Psoas muscle (tissue), 8 donors: ENCODE results near the gene UCK2. TPM values are rescaled to one million over a fixed set of nuclear protein-coding genes. Genes with fewer than 3 reads are reported as not detected.
A peak's percentile ranks its signal among the peaks of the same experiment; 100 is the strongest.

Experiments used
- ATAC-seq, 4 donors: fragments of 200-7000 bp; cut with Tn5 transposase; one replicate each; pipeline ENCODE4 v1.9.1; 2020; ENCODE audit warnings: moderate library complexity in 3 of 4, mild to moderate bottlenecking in 2 of 4
- DNase-seq, 2 donors: peaks; one replicate each; pipeline ENCODE4 v3.0.0-alpha.2; 2020
- H3K27ac ChIP-seq: fragments of 200-600 bp; one replicate; pipeline ENCODE4 v1.8.0; 2022
- H3K27me3 ChIP-seq, 3 donors: fragments of 200-600 bp in 1 of 3; one replicate each; pipeline versions ENCODE4 v1.6.1 to v1.8.0; 2013 to 2022; ENCODE audit warnings: low read length in 2 of 3, mild to moderate bottlenecking in 2 of 3, moderate library complexity in 1 of 3; ENCODE audit not compliant: insufficient read depth in 3 of 3
- H3K36me3 ChIP-seq, 2 donors: fragments of 200-600 bp in 1 of 2; one replicate each; pipeline versions ENCODE4 v1.6.1 to v1.8.0; 2013 to 2022; ENCODE audit warnings: low read depth in 1 of 2, mild to moderate bottlenecking in 1 of 2, moderate library complexity in 1 of 2; ENCODE audit not compliant: insufficient read depth in 1 of 2
- H3K4me1 ChIP-seq: fragments of 200-600 bp; one replicate; pipeline ENCODE4 v1.8.0; 2022
- H3K4me3 ChIP-seq: fragments of 200-600 bp; one replicate; pipeline ENCODE4 v1.8.0; 2022; ENCODE audit warnings: mild to moderate bottlenecking
- H3K9me3 ChIP-seq: fragments of 200-600 bp; one replicate; pipeline ENCODE4 v1.8.0; 2022
- CTCF ChIP-seq: fragments of 200-600 bp; IDR thresholded peaks from one replicate; pipeline ENCODE4 v1.8.0; 2022; ENCODE audit warnings: antibody characterized with exemption
- WGBS, 3 donors: extraction: QIAGEN DNeasy Blood & Tissue Kit; methylation state at CpG; one replicate each; pipeline versions ENCODE4 v1.1.6 to v1.1.7; 2013; 5-methylcytosine and 5-hydroxymethylcytosine counted together
- intact Hi-C, 2 donors: fragments of 100-400 bp; cut with DNase I; formaldehyde crosslinking; loops; one replicate each; pipeline versions ENCODE4 v1.11.0 to v1.14.2; 2022
- polyA plus RNA-seq, 3 donors: library from polyadenylated mRNA; stranded (reverse); fragments of 200-250 nt; gene quantifications; one replicate each; pipeline ENCODE4 v1.2.3, GENCODE V29; 2013
- total RNA-seq, 4 donors: library from RNA; stranded (reverse); fragmentation: NEBNext Ultra II Directional in 2 of 4; extraction: Animal tissue kit (Norgen Biotek cat#: 25700) in 2 of 4; gene quantifications; one replicate each; pipeline versions ENCODE4 v1.2.1 to v1.2.4, GENCODE V29; 2021 to 2023
- donor health status: healthy with polysubstance abuse.
- donor health status: DM: no; HTN: no; CAD: no; lungs with moderate emphysema.
- donor health status: Bipolar disorder and iron deficiency.
- donor health status: healthy.
- donor health status: DM: yes; HTN: yes; CAD: no.
- donor health status: DM: no; HTN: no; CAD: no.
- donor health status: DM: no; HTN: no; CAD: no.
- donor health status: DM: yes; HTN: yes; CAD: no.

UCK2 gene
- total and polyA plus RNA-seq, 7 donors, result 14.6 to 273 (median 25.1) TPM

- no peak overlapping the region for H3K4me3 ChIP-seq
- intact Hi-C loops, result no loop called here
- H3K4me1 ChIP-seq, result peaks cover 44% of the 10 kb centered on the region
- no peak overlapping the region for H3K27ac ChIP-seq
- DNase-seq, result no peak
- ATAC-seq, result no peak
- no peaks in the 10 kb centered on the region for H3K9me3 ChIP-seq
- WGBS, 3 donors, result 53 to 55% (median 54%) methylated on average over 22 of the region's 22 CpGs
- H3K36me3 ChIP-seq, result peaks cover 0 to 29% of the 10 kb centered on the region in 2 donors
- no peaks in the 10 kb centered on the region for H3K27me3 ChIP-seq
- no peak for TF ChIP-seq CTCF
Observed at GRCh38 chr1:165900576-165901380, 73.4 kb downstream of the UCK2 start.

GRCh38 chr1:165902565-165902964 is 75.2 kb downstream of the UCK2 start:
- H3K4me3 ChIP-seq, result no peak overlapping the region
- WGBS, 3 donors, result 97 to 99% (median 98%) methylated on average over 4 of the region's 4 CpGs
- no peak for DNase-seq
- no peaks in the 10 kb centered on the region for H3K27me3 ChIP-seq
- no peaks in the 10 kb centered on the region for H3K9me3 ChIP-seq
- intact Hi-C loops, result no loop called here
- H3K27ac ChIP-seq, result no peak overlapping the region
- H3K4me1 ChIP-seq, result peaks cover 27% of the 10 kb centered on the region
- no peak for ATAC-seq
- TF ChIP-seq CTCF, result no peak
- H3K36me3 ChIP-seq, result peaks cover 2 to 47% of the 10 kb centered on the region in 2 donors

- intact Hi-C loops, result no loop called here
- Histone ChIP-seq H3K36me3 (peaks cover 6 to 58% of the 10 kb centered on the region in 2 donors), H3K4me1 (peaks cover 15% of the 10 kb centered on the region), H3K4me3 (no peak overlapping the region), H3K27me3 (no peaks in the 10 kb centered on the region), H3K9me3 (no peaks in the 10 kb centered on the region), H3K27ac (no peak overlapping the region)
- TF ChIP-seq CTCF, result no peak
- DNase-seq (no peak), ATAC-seq (peak in 1 of 4 donors; percentile 34)
- WGBS, 3 donors, result 76 to 82% (median 81%) methylated on average over 1 of the region's 1 CpG
Observed at GRCh38 chr1:165903672-165904071, 76.3 kb downstream of the UCK2 start.

- TF ChIP-seq CTCF, result no peak
- no peak for DNase-seq
- intact Hi-C loops, result no loop called here
- peaks cover 6 to 71% of the 10 kb centered on the region in 2 donors for H3K36me3 ChIP-seq
- no peak overlapping the region for H3K27ac ChIP-seq
- no peak for ATAC-seq
- WGBS, 3 donors, result 74 to 97% (median 97%) methylated on average over 4 of the region's 4 CpGs
- H3K9me3 ChIP-seq, result no peaks in the 10 kb centered on the region
- H3K4me1 ChIP-seq, result peaks cover 8% of the 10 kb centered on the region
- H3K27me3 ChIP-seq, result no peaks in the 10 kb centered on the region
- no peak overlapping the region for H3K4me3 ChIP-seq
Observed at GRCh38 chr1:165904948-165905347, 77.5 kb downstream of the UCK2 start.
